NCI-H1048 (cell line): ENCODE data around the gene TVP23A.
"Not testable (repeated sequence)": the region's sequence is repeated elsewhere in the genome, so short reads cannot be mapped to it uniquely, and the experiment has no call there.

Experiments used
- DNase-seq: peaks from one replicate; lab custom pipeline; 2025; lab: John Stamatoyannopoulos, UW

The TVP23A gene

DNA sequence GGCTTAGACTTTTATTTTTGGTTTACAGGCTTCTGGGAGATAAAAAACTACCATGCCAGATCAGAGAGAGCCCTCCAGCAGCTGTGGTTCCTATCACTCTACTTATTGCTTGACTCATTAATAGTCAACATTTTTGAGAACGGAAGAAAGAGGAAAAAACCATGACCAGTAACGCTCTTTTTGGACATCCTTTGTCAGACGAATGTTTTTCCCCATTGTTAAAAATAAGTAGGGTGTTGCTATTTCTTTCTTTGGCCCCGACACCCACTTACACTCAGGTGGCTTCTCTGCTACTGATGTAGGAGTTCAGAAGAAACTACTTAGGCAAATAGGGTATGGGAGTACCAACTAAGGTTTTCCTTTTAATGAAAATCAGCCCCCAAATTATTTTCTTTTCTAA lies 27.5 kb downstream of the TVP23A start:
- no peak for DNase-seq

DNA sequence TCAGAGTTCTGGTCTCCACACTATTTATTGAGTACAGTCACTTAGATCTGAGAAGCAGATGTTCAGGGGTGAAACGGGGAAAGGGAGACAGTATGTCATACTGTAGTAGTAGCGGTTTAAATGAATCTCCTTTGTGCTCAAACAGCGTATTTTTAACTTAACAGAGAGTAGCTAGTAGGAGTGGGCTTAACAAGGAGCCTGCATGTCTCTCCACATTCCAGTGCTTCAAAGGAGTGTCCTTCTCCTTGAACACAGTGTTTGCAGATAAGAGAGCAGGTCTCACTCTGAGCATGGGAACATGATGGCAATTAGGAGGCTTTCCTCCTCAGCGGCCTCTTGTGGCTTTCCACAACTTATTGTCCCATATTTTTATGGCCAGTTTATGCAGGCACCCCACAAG lies 30.0 kb downstream of the TVP23A start:
- not testable (repeated sequence) for DNase-seq

GRCh38 chr16:10787304-10787703 lies 31.3 kb downstream of the TVP23A start:
- peak; percentile 30 for DNase-seq

DNA sequence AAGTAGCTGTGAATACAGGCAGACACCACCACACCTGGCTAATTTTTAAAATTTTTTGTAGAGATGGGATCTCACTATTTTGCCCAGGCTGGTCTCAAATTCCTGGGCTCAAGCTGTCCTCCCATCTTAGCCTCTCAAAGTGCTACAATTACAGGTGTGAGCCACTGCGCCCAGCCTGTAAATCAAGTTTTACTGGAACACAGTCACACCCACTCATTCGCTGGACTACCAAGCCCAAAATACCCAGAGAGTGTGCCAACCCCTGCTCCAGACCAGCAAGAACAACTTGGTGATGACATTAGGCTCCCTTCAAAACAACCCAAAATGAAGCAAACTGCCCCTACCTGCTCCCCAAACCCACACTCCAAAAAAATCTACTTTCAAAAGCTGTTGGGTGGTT lies 36.0 kb downstream of the TVP23A start:
- DNase-seq = no peak

- DNase-seq = no peak
These were observed 38.0 kb downstream of the TVP23A start for GRCh38 chr16:10780628-10781027.

DNA sequence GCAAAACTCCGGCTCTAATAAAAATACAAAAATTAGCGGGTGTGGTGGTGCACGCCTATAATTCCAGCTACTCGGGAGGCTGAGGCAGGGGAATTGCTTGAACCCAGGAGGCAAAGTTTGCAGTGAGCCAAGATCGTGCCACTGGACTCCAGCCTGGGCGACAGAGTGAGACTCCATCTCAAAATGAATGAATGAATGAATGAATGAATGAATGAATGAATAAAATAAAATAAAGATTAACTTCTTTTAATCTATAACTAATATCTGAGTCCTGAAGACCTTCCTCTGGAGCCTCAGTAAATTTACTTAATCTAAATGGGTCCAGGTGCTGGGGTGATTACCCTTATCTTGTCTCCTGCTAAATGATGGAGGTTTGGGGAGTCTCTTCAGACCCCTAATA lies 38.7 kb downstream of the TVP23A start:
- not testable (repeated sequence) for DNase-seq

GRCh38 chr16:10777356-10777755 lies 41.2 kb downstream of the TVP23A start:
- DNase-seq = no peak

DNA sequence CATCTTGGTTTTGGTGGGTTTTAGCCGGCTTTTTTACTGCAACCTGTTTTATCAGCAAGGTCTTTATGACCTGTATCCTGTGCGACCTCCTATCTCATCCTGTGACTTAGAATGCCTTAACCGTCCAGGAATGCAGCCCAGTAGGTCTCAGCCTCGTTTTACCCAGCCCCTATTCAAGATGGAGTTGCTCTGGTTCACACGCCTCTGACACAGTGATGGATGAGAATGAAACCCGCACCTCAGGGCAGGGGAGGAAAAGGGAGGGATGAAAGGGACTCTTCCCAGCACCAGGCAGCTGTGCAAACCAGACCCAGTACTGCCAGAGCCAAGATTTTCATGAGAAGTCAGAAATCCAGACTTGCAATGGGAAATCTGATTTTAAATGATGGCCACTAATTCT lies 41.7 kb downstream of the TVP23A start:
- DNase-seq = not testable (repeated sequence)

DNA sequence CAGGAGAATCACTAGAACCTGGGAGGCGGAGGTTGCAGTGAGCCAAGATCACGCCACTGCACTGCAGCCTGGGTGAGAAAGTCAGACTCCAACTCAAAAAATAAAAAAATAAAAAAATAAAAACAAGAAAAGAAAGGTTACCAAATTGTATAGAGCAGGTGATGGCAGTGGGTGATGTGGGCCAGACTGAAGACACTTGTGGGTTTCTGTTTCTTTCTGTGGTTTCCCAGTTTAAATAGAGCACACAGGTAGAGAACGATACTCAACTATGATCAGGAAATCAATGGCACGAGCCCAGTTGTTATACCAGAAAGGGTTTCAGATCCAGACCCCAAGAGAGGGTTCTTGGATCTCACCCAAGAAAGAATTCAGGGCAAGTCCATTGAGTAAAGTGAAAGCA lies 42.3 kb downstream of the TVP23A start:
- DNase-seq = no peak

DNA sequence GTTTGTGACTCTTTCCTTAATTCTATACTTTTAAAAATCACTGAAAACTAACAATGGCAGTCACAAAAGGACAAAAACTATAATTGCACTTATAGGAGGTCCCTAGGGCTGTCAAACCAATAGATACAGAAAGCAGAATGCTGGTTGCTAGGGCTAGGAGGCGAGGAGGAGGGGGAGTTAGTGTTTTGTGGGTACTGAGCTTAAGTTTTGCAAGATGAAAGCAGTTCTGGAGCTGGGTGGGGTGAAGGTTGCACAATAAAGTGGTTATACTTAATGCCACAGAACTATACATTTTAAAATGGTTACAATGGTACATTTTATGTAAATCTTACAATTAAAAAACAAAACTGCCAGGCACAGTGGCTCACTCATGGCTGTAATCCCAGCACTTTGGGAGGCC lies 47.7 kb downstream of the TVP23A start:
- no peak for DNase-seq

- DNase-seq = no peak
These were observed 49.2 kb downstream of the TVP23A start for GRCh38 chr16:10769381-10769780.

DNA sequence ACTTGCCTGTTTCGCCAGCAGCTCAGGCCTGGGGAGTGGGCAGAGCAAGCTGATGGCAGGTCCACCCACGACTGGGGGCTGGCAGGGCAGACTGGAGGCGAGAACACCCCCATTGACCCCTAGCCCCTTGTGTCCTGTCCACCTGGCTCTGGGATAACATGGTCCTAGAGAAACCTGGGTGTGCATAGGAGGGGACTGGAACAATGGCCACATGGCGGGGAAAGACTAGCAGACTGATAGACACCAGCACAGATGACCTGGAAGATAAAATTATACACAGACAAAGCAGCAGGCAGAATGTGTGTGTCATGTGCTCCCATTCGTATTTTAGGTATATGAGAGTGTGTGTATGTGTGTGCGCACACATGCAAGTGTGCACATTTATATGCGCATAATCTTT lies 51.5 kb downstream of the TVP23A start:
- DNase-seq = no peak

GRCh38 chr16:10765772-10766171 lies 52.8 kb downstream of the TVP23A start:
- no peak for DNase-seq

- DNase-seq = no peak
These were observed 55.1 kb downstream of the TVP23A start for GRCh38 chr16:10763456-10763855.

- DNase-seq = no peak
These were observed 56.1 kb downstream of the TVP23A start for GRCh38 chr16:10762336-10763016.

DNA sequence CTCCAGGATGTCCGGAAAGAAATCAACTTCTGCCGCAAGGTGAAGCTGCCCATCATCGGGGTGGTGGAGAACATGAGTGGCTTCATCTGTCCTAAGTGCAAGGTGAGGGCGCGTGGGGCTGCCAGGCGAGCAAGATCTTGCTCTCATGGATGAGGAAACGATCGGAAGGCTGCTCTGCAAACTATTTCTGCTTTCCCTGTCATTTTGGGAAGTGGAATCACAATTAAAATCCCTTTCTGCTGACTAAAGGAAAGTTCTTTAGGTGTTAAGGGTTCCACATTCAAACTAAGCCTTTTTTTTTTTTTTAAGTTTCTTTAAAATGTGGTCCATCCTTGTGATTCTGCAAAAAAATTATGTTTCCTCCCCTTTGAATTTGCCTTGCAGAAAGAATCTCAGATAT lies 57.2 kb downstream of the TVP23A start:
- DNase-seq = no peak

DNA sequence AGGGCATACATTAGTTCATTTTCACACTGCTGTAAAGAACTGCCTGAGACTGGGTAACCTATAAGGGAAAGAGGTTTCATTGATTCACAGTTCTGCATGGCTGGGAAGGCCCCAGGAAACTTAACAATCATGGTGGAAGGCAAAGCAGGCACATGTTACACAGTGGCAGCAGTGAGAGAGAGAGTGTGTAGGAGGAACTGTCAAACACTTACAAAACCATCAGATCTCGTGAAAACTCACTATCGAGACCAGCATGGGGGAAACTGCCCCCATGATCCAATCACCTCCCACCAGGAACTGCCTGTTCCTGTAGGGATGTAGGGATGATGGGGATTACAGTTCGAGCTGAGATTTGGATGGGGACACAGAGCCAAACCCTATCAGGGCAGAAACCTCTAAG lies 57.7 kb downstream of the TVP23A start:
- DNase-seq = no peak

DNA sequence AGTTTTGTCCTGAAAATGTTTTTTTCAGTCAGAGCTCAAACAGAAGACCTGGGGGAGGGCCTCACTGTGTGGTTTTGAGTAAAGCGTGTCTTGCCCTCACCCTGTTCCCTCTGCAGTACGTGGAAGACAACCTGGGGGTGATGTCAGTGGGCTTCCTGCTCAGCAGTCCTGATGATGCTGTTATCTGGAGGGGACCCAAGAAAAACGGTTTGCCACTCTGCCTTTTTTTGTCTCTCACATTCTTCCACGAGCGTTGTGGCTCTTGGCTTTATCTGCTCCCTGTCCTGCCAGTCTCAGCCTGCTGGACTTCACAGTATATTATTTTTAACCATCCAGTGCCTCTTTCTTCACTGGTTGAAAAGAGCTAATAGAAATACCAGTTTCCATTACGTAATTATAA lies 62.0 kb downstream of the TVP23A start:
- DNase-seq = no peak

DNA sequence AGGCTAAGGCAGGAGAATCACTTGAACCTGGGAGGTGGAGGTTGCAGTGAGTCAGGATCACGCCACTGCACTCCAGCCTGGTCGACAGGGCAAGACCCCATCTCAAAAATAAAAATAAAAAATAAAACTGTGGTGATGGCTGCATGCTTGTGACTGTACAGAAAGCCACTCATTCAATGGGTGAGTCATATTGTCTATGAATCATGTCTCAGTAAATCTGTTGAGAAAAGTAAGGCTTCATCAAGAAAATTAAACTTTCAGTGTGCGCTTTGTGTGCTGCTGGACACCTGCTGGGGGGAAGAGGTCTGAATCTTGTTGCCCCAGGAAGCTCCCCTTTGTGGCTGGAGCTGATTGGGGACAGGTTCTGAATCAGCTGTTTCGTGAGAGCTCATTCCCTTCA lies 63.7 kb downstream of the TVP23A start:
- DNase-seq = no peak

GRCh38 chr16:10753670-10754069 lies 64.9 kb downstream of the TVP23A start:
- DNase-seq = no peak

- no peak for DNase-seq
These were observed 65.6 kb downstream of the TVP23A start for GRCh38 chr16:10752843-10753523.

DNA sequence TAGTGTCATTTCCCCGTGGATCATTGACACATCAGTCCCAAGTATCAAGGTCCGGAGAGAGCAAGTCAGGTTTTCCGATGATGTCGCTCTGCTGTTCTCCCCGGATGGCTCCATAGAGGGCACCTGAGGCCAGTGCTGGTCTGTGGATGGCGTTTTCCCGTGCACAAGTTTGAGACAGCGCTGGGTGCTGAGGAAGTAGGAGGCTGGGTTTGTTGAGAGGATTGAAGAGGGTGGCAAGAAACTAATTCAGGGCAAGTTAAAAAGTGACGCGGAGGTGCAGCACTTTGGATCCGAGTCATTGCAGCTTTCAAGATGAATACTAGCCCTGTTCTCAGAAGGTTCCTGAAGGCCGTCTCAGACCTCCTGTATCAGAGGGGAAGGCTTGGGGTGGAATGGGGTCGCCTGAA lies 67.3 kb downstream of the TVP23A start:
- DNase-seq = no peak

DNA sequence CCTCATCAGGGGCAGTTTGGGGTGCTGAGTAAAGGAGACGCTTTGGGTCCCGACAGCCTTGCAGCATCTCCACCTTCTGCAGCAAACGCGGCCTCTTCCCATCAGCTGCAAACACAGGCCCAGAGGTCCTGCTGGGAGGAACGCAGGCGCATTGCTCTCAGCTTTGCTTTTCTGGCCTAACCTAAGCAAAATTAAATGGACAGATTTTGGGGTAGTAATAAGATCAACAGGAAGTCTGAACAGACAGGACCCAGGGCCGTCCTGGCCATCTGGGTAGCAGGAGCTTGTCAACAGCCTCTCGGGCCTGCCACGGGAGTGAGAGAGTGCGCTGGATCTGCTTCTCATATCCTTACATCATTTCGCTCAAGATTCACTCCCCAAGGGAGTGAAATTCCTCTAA lies 67.8 kb downstream of the TVP23A start:
- DNase-seq = no peak

DNA sequence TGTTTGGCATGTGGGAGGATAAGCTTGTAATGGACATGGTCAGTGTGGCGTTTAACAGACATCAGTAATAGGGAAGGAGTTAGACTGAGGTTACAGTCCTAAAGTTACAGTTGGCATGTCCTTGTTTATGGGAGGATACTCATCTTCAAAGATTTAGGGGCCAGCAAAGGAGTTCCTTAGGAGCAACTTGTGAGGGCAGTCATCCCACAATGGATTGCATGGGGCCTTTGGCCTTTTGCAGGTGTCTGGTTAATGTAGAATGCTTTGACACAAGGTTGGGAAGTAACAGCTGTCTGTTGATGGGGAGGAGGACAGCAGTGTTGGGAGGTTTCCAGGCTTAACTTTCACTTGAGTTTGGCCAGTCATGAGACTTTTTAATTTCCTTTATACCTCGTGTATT lies 72.8 kb downstream of the TVP23A start:
- no peak for DNase-seq
